Measurements from ENCODE around the gene EYA2. TPM values are rescaled to one million over a fixed set of nuclear protein-coding genes. Genes with fewer than 3 reads are reported as not detected.

EYA2 gene
- total and polyA plus RNA-seq, 7 donors = 1.2 to 11.8 (median 3.3) TPM

- Histone ChIP-seq H3K9me3 (peaks cover 0 to 11% (median 8%) of the 10 kb centered on the region in 4 donors), H3K4me3 (no peak overlapping the region), H3K27ac (no peak overlapping the region), H3K27me3 (no peaks in the 10 kb centered on the region), H3K36me3 (no peaks in the 10 kb centered on the region), H3K4me1 (peaks cover 0 to 17% (median 15%) of the 10 kb centered on the region in 4 donors)
- intact Hi-C loops (cut with DNase I) = no loop called here
- peak; percentile 59 for DNase-seq
- TF ChIP-seq POLR2AphosphoS5 (IDR thresholded peaks at IDR 0.05) (no peak), POLR2A (IDR thresholded peaks at IDR 0.05) (no peak), EP300 (IDR thresholded peaks at IDR 0.05) (no peak), CTCF (IDR thresholded peaks at IDR 0.05) (no peak)
- WGBS, 2 donors = 71 to 78% methylated on average over 5 of the region's 5 CpGs
These were observed 218.9 kb downstream of the EYA2 start for GRCh38 chr20:47113362-47114109.

GRCh38 chr20:47115694-47116093 lies 221.1 kb downstream of the EYA2 start:
- no peak for DNase-seq
- no peaks in the 10 kb centered on the region for H3K36me3 ChIP-seq
- WGBS, 2 donors = 88 to 95% methylated on average over 4 of the region's 4 CpGs
- H3K9me3 ChIP-seq = peaks cover 0 to 7% (median 5%) of the 10 kb centered on the region in 4 donors
- H3K4me3 ChIP-seq = no peak overlapping the region
- H3K27ac ChIP-seq = no peak overlapping the region
- intact Hi-C loops (cut with DNase I) = no loop called here
- peaks cover 0 to 25% (median 16%) of the 10 kb centered on the region in 4 donors for H3K4me1 ChIP-seq
- no peaks in the 10 kb centered on the region for H3K27me3 ChIP-seq
- TF ChIP-seq POLR2A (IDR thresholded peaks at IDR 0.05) (no peak), POLR2AphosphoS5 (IDR thresholded peaks at IDR 0.05) (no peak)

- H3K4me3 ChIP-seq = peak overlapping the region in 1 of 4 donors; percentile 10
- TF ChIP-seq CTCF (IDR thresholded peaks at IDR 0.05) (no peak), POLR2A (IDR thresholded peaks at IDR 0.05) (no peak), POLR2AphosphoS5 (IDR thresholded peaks at IDR 0.05) (no peak), EP300 (IDR thresholded peaks at IDR 0.05) (no peak)
- peak overlapping the region; percentile 36 to 60 (median 56) for H3K27ac ChIP-seq
- H3K9me3 ChIP-seq = no peaks in the 10 kb centered on the region
- H3K4me1 ChIP-seq = peaks cover 0 to 25% (median 16%) of the 10 kb centered on the region in 4 donors
- no peaks in the 10 kb centered on the region for H3K27me3 ChIP-seq
- DNase-seq = peak; percentile 67
- intact Hi-C loops (cut with DNase I) = no loop called here
- 72 to 79% methylated on average over 16 of the region's 16 CpGs for WGBS, 2 donors
- H3K36me3 ChIP-seq = no peaks in the 10 kb centered on the region
These were observed 222.7 kb downstream of the EYA2 start for GRCh38 chr20:47117371-47117770.

- 23 to 31% methylated on average over 4 of the region's 4 CpGs for WGBS, 2 donors
- no peaks in the 10 kb centered on the region for H3K27me3 ChIP-seq
- H3K36me3 ChIP-seq = no peaks in the 10 kb centered on the region
- peak; percentile 49 for DNase-seq
- H3K9me3 ChIP-seq = no peaks in the 10 kb centered on the region
- peak overlapping the region in 1 of 4 donors; percentile 10 for H3K4me3 ChIP-seq
- H3K27ac ChIP-seq = peak overlapping the region; percentile 36 to 60 (median 56)
- intact Hi-C loops (cut with DNase I) = no loop called here
- H3K4me1 ChIP-seq = peaks cover 0 to 25% (median 16%) of the 10 kb centered on the region in 4 donors
- TF ChIP-seq EP300 (IDR thresholded peaks at IDR 0.05) = no peak
- TF ChIP-seq POLR2AphosphoS5 (IDR thresholded peaks at IDR 0.05) = peak in 1 of 4 donors; percentile 20
- no peak for TF ChIP-seq POLR2A (IDR thresholded peaks at IDR 0.05)
- no peak for TF ChIP-seq CTCF (IDR thresholded peaks at IDR 0.05)
These were observed 223.1 kb downstream of the EYA2 start for GRCh38 chr20:47117773-47118172.

- peak; percentile 32 for DNase-seq
- Histone ChIP-seq H3K4me1 (peaks cover 0 to 25% (median 16%) of the 10 kb centered on the region in 4 donors), H3K27ac (peak overlapping the region; percentile 36 to 60 (median 56)), H3K4me3 (no peak overlapping the region), H3K27me3 (no peaks in the 10 kb centered on the region), H3K9me3 (no peaks in the 10 kb centered on the region), H3K36me3 (no peaks in the 10 kb centered on the region)
- TF ChIP-seq EP300 (IDR thresholded peaks at IDR 0.05) (no peak), CTCF (IDR thresholded peaks at IDR 0.05) (no peak), POLR2A (IDR thresholded peaks at IDR 0.05) (no peak), POLR2AphosphoS5 (IDR thresholded peaks at IDR 0.05) (no peak)
- intact Hi-C loops (cut with DNase I) = no loop called here
- WGBS, 2 donors = 46 to 75% methylated on average over 4 of the region's 4 CpGs
These were observed 223.6 kb downstream of the EYA2 start for GRCh38 chr20:47118206-47118605.

Data from sigmoid colon (tissue), 7 donors.